DMS153 treated with DMSO at 0.1 percent for 48 hours (cell line): Measurements from ENCODE around the gene DOCK2.
"Not testable (repeated sequence)": the region's sequence is repeated elsewhere in the genome, so short reads cannot be mapped to it uniquely, and the experiment has no call there.

Experiments
- DNase-seq: peaks from one replicate; lab custom pipeline; 2025; ENCODE audit not compliant: unreplicated experiment; lab: John Stamatoyannopoulos, UW

Gene DOCK2

GRCh38 chr5:169637549-169638121 is 560 bp downstream of the DOCK2 start:
- no peak for DNase-seq

GRCh38 chr5:169641253-169641652 is 4.2 kb downstream of the DOCK2 start:
- DNase-seq: no peak

GRCh38 chr5:169646856-169647255 is 9.8 kb downstream of the DOCK2 start:
- no peak for DNase-seq

- no peak for DNase-seq
These were observed 10.5 kb downstream of the DOCK2 start for GRCh38 chr5:169647566-169647965.

DNA sequence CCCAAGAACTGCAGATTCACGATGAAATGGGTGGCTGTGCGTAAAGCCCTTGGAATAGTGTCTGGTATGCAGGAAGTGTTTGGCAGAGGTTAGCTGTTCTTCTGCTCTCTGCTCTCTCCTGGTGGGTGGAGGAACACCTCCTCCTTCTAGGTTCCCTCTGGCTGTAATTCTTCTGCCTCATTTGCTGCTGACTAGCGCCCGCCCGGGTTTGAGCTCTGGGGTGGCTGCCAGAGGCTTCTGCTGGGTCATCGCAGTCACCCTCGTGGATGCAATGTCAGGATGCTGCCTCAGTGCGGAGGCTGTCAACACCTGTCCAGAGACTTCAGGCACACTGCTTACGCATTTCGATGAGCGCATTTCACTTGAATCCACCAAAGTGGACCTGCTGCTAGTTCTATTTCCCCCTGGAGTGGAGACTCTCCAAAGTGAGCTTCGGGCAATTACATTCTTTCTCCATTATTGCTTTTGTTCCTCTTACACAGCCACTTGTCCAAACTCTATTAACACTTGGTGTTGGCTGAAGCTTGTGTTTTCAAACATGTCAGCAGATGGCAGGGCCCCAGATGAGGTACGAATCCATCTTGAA is 11.7 kb downstream of the DOCK2 start:
- no peak for DNase-seq

DNA sequence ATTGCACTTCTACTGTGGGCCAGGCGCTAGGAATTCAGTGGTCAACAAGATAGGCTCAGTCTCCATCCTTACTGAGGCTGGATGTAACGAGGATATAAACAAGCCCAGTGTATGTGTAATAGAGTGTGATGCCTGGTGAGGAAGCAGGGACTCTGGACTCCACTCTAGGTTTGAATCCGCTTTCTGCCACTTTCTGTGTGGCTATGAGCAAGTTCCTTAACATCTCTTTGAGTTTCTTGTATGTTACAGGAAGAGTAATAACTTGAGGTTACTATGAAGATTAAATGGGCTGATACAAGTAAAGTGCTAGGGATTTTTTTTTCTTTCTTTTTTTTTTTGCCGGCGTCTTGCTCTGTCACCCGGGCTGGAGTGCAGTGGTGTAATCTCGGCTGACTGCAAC is 12.4 kb downstream of the DOCK2 start:
- DNase-seq: no peak

GRCh38 chr5:169650701-169651331 is 13.7 kb downstream of the DOCK2 start:
- DNase-seq: no peak

DNA sequence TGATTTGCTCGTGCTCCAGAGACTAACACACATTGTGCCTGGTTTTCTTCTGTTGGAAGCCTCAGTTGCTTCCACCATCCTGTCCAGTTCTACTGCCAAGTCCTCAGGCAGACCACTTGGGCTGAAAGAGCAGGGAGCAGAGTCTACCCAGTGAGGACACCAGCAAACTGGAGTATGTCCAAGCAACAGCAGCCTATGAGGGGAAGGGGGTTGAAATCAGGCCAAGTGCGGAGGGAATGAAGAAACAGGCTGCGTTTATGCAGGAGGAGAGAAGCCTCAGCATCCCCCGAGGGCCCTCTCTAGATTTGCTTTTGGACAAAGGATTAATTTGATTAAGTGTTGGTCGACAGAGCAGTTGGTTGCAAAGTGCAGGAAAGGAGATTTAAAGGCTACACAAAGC is 14.5 kb downstream of the DOCK2 start:
- no peak for DNase-seq

DNA sequence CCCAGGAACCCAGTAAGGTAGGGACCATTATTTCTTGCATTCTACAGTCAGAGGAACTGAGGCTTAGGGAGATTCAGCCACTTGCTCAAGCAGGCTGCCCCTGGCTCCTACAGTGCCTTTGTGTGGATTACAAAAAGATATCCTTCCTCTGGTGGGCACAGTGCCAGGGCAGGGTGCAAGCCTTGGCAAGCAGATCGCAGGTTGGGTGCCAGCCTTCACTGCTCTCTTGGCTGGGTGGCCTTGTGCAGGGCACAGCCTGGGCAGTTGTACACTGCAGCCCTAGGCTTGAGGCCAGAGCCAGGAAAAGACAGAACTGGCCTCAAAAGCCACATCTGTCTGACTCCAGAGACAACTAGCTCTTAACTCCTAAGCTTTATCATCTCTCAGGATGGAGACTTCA is 15.0 kb downstream of the DOCK2 start:
- no peak for DNase-seq

GRCh38 chr5:169653091-169653490 is 16.0 kb downstream of the DOCK2 start:
- no peak for DNase-seq

GRCh38 chr5:169655353-169655752 is 18.3 kb downstream of the DOCK2 start:
- DNase-seq: no peak

DNA sequence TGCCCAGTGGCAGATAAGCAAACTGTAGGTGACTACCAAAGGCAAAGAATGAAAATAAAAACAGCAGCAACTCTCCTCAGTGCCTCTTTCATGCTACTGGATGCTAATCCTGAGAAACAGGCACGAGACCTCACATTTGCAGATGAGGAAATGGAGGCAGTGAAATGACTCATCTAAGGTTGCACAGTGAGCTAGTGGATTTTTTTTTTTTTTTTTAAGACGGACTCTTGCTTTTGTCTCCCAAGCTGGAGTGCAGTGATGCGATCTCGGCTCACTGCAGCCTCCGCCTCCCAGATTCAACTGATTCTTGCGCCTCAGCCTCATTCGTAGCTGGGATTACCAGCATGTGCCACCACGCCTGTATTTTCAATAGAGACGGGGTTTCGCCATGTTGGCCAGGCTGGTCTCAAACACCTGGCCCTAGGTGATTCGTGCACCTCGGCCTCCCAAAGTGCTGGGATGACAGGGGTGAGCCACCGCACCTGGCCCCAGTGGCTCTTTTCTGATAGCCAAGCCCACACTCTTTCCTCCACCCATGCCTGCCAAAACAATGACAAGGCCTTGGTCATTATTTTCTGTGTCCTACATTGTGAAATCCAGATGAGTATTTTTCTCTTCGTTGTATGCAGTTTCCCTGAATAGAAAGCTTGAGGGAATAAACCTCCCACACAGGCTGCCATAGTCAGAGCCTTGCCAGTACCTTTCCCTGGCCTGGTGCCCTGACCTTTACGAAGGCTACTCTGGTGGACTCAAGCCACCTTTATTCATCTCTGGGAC is 19.2 kb downstream of the DOCK2 start:
- DNase-seq: no peak

- no peak for DNase-seq
These were observed 20.1 kb downstream of the DOCK2 start for GRCh38 chr5:169657127-169657526.

GRCh38 chr5:169662451-169662850 is 25.4 kb downstream of the DOCK2 start:
- DNase-seq: not testable (repeated sequence)

GRCh38 chr5:169663537-169663936 is 26.5 kb downstream of the DOCK2 start:
- no peak for DNase-seq

- no peak for DNase-seq
These were observed 29.3 kb downstream of the DOCK2 start for GRCh38 chr5:169666365-169666764.

DNA sequence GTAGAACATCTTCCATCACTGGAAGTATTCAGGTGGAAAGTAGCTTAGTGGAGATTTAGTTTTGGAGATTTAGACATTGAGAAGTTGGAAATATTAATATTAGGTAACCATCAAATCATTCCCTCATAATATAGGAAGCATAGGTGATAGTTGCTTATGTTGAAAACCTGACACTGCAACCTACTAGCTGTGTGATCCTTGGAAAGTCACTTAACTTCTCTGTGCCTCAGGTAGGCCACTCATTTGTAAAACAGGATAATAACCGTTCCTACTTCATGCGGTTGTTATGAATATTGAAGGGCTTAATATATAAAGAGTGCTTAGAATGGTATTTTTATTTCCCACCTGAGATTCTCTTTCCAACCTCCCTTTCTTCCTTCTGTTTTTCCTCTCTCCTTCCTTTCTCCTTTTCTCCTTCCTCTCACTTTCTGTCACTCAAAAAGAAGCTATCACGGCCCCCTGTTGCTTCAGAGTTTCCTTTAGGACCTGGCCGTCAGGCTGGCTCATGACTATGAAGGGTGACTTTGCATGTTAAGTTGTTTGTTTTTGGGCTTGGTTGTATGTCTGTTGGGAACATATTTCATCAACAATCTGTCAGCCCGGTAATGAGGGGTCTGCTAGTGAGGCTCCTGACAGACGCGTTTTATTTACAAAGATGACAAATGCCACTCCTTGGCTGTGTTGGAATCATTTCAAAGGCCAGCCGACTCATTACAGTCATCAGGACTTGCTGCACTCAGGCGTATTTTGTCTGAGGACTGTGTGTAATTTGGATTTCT is 31.0 kb downstream of the DOCK2 start:
- DNase-seq: no peak

GRCh38 chr5:169668732-169669131 is 31.7 kb downstream of the DOCK2 start:
- DNase-seq: no peak

DNA sequence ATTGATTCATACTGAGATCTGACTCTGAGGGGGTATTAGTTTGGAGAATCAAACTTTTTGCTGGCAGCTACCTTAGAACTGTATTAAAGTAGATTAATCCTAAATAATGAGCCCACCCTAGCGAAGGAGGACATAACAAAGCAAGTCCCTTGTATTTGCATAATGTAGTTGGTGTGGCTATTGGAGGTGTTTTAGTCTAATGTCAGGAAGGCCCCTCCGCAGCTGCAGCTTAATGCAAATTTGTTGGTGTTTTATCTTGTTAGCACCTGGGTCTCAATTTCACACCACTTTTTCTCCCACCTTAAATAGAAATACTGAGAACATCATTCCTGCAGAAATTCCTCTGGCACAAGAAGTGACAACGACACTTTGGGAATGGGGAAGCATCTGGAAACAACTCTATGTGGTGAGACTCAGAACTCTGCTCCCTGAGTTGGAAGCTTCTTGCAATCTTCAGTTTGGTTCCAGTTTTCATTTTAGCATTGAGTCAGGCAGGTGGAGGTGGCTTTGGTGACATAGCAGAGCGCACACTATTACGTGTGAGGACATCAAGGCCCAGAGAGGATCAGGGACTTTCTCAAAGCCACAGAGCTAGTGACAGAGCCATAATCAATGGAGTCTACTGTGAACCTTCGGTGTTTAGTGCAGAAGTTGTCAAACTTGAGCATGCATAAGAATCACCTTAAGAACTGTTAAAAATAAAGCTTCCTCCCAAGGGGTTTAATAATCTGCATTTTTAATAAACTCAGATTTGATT is 33.9 kb downstream of the DOCK2 start:
- DNase-seq: no peak

DNA sequence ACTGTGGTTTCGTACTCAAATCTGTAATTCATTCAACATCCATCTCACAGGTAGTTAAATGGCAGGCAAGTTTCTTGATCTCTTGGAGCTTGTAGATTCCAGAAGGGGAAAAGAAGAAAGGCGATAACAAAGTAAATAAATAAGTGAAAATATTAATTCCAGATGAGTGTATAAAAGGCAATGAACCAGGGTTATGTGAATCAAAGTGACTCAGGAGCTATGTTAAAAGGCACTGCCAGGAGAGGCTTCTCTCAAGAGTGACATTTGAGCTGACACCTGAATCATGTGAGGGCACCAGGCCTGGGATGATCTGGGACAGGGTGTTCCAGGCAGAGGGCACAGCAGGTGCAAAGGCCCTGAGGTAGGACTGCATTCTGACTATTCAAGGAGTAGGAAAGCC is 45.0 kb downstream of the DOCK2 start:
- no peak for DNase-seq

GRCh38 chr5:169686137-169686536 is 49.1 kb downstream of the DOCK2 start:
- DNase-seq: no peak
